Hepatocyte (in vitro differentiated cells): Measurements from ENCODE around the gene TBCA. TPM values are rescaled to one million over a fixed set of nuclear protein-coding genes. Genes with fewer than 3 reads are reported as not detected.

Source experiments
- DNase-seq: peaks from one replicate; pipeline ENCODE4 v3.0.0-alpha.2; 2016; ENCODE audit warnings: low spot score
- H2AFZ ChIP-seq: fragments of 200-600 bp; sonication (generic); 2 replicates; pipeline ENCODE4 v1.6.0; 2016; ENCODE audit warnings: antibody characterized with exemption, mild to moderate bottlenecking
- H3K27ac ChIP-seq: fragments of 200-600 bp; sonication (generic); 2 replicates; pipeline ENCODE4 v1.5.1; 2016; ENCODE audit warnings: mild to moderate bottlenecking
- H3K27me3 ChIP-seq: fragments of 200-600 bp; sonication (generic); 2 replicates; pipeline ENCODE4 v1.6.1; 2016
- H3K36me3 ChIP-seq: fragments of 200-600 bp; sonication (generic); replicated peaks from 2 replicates; pipeline ENCODE4 v1.5.1; 2016; ENCODE audit warnings: low read depth; ENCODE audit not compliant: insufficient read depth
- H3K4me1 ChIP-seq: fragments of 200-600 bp; sonication (generic); 2 replicates; pipeline ENCODE4 v1.5.1; 2016; ENCODE audit warnings: mild to moderate bottlenecking, moderate library complexity; ENCODE audit not compliant: insufficient read depth
- H3K4me2 ChIP-seq: fragments of 200-600 bp; sonication (generic); 2 replicates; pipeline ENCODE4 v1.6.0; 2016
- H3K4me3 ChIP-seq: fragments of 200-600 bp; sonication (generic); 2 replicates; pipeline ENCODE4 v1.5.1; 2016; ENCODE audit warnings: mild to moderate bottlenecking
- H3K79me2 ChIP-seq: fragments of 200-600 bp; sonication (generic); 2 replicates; pipeline ENCODE4 v1.6.0; 2017; ENCODE audit warnings: mild to moderate bottlenecking
- H3K9me2 ChIP-seq: fragments of 200-600 bp; sonication (generic); replicated peaks from 2 replicates; pipeline ENCODE4 v1.6.0; 2017; ENCODE audit warnings: mild to moderate bottlenecking; ENCODE audit not compliant: insufficient read depth
- H3K9me3 ChIP-seq: fragments of 200-600 bp; sonication (generic); 2 replicates; pipeline ENCODE4 v1.5.1; 2016; ENCODE audit warnings: low read depth, mild to moderate bottlenecking
- H4K20me1 ChIP-seq: fragments of 200-600 bp; sonication (generic); 2 replicates; pipeline ENCODE4 v1.6.0; 2016; ENCODE audit warnings: mild to moderate bottlenecking; ENCODE audit not compliant: insufficient read depth, poor library complexity, severe bottlenecking
- EZH2 ChIP-seq: fragments of 200-600 bp; sonication (generic); IDR thresholded peaks from 2 replicates; pipeline ENCODE4 v1.6.1; 2016; ENCODE audit warnings: antibody characterized with exemption, mild to moderate bottlenecking, borderline replicate concordance
- EZH2phosphoT487 ChIP-seq: fragments of 200-600 bp; sonication (generic); IDR thresholded peaks from one replicate; pipeline ENCODE4 v1.6.1; 2018; ENCODE audit warnings: antibody characterized with exemption, mild to moderate bottlenecking, low read depth, moderate library complexity; ENCODE audit not compliant: unreplicated experiment, severe bottlenecking
- whole genome bisulfite sequencing: methylation state at CpG from one replicate; pipeline ENCODE4 v1.1.6; 2016; ENCODE audit warnings: low lambda C conversion rate; ENCODE audit errors: missing lambda C conversion rate; 5-methylcytosine and 5-hydroxymethylcytosine counted together
- polyA plus RNA-seq: library from polyadenylated mRNA; unstranded; fragments of >200 nt; fragmentation: Nextera tagmentation; extraction: Ambion mirVana; gene quantifications from 2 replicates; pipeline ENCODE4 v1.2.1, GENCODE V29; 2016
- total RNA-seq: library from RNA; depleted of rRNA; stranded (reverse); fragments of >200 nt; gene quantifications from 2 replicates; pipeline ENCODE4 v1.2.3, GENCODE V29; 2014
- TF ChIP-seq, protein P1 (sequence below): fragments of 200-600 bp; sonication (generic); IDR thresholded peaks from 2 replicates; pipeline ENCODE4 v1.5.1; 2016; ENCODE audit warnings: antibody characterized with exemption, mild to moderate bottlenecking; ENCODE audit not compliant: poor library complexity

TBCA gene
- total and polyA plus RNA-seq, 2 experiments from 2014 or later = 278 to 282 TPM

DNA sequence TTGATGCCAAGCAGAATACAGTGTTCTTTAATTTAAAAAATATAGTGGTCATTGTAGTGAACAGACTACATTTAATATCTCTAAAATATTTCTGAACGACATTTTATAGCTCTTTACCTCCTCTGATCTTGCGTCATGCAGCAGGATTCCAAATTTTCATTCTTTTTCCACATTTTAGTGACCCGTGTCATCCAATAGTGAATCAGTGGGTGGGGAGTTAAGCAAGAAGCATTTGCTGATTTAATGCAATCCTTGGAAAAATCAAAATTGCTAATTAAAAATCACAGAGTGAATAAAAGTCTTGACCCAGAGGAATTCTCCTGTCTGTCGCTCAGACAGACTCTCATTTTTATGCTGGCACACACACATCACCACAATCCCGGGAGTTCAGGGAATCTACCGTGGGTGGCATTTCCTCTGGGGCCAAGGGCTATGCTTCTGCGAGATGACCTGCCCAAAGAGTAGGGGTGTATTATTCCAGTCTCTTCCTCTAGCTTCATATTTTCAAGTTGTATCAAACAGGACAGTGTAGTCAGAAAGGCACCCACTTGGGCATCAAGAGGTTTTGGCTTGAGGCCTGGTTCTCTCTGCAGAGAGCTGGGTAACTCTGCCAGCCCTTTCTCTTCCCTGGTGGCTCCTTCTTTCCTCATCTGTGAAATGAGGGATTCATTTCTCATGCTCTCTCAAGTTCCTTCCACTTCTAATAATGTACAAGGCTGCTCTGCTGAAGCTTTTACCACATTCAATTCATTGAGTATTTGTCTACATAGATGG lies 112.9 kb downstream of the TBCA start:
- no peaks in the 10 kb centered on the region for H3K9me3 ChIP-seq
- H3K36me3 ChIP-seq = no peaks in the 10 kb centered on the region
- no peaks in the 10 kb centered on the region for H3K9me2 ChIP-seq
- H3K79me2 ChIP-seq = no peaks in the 10 kb centered on the region
- no peaks in the 10 kb centered on the region for H3K4me1 ChIP-seq
- no peak overlapping the region for H3K4me2 ChIP-seq
- WGBS = 81% methylated on average over 7 of the region's 7 CpGs
- H2AFZ ChIP-seq = no peak overlapping the region
- peaks cover 3% of the 10 kb centered on the region for H3K27me3 ChIP-seq
- no peak overlapping the region for H3K27ac ChIP-seq
- H4K20me1 ChIP-seq = no peaks in the 10 kb centered on the region
- no peak for DNase-seq
- H3K4me3 ChIP-seq = no peak overlapping the region
- no peak for TF ChIP-seq EZH2phosphoT487
- TF ChIP-seq, protein P1, sequence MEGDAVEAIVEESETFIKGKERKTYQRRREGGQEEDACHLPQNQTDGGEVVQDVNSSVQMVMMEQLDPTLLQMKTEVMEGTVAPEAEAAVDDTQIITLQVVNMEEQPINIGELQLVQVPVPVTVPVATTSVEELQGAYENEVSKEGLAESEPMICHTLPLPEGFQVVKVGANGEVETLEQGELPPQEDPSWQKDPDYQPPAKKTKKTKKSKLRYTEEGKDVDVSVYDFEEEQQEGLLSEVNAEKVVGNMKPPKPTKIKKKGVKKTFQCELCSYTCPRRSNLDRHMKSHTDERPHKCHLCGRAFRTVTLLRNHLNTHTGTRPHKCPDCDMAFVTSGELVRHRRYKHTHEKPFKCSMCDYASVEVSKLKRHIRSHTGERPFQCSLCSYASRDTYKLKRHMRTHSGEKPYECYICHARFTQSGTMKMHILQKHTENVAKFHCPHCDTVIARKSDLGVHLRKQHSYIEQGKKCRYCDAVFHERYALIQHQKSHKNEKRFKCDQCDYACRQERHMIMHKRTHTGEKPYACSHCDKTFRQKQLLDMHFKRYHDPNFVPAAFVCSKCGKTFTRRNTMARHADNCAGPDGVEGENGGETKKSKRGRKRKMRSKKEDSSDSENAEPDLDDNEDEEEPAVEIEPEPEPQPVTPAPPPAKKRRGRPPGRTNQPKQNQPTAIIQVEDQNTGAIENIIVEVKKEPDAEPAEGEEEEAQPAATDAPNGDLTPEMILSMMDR = no peak
- TF ChIP-seq EZH2 = no peak

DNA sequence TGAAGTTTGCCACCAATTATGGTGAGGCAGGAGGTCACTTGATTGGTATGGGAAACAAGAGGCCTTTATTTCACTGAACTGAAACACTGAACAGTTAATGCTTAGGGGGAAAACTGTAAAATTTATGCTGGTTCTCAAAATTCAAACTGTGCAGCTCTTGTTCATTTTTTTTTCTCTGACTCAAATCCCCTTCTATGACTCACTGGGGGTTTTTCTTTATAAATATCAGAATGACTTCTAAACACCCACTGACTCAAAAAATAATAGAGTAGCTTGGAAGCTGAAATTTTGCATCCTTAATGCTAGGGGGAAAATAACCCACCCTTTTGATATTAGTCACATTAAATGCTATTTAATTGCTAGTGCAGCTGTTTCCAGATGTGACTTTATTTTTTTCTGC lies 113.5 kb downstream of the TBCA start:
- H3K4me1 ChIP-seq = no peaks in the 10 kb centered on the region
- H2AFZ ChIP-seq = no peak overlapping the region
- H3K4me2 ChIP-seq = no peak overlapping the region

DNA sequence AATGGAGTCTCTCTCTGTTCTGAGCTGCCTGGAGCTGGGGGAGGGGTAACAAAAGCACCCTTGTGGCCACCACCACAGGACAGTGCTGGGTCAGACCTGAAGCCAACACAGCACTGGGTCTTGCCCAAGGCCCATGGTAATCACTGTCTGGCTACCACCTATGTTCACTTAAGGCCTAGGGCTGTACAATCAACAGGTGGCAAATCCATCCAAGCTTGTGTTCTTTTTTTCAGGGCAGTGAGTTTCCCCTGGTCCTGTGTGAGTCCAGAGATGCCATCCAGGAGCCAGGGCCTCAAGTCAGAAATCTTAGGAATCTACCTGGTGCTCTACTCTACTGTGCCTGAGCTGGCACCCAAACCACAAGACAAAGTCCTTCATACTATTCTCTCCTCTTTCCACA lies 117.5 kb downstream of the TBCA start:
- Histone ChIP-seq H3K4me3 (no peak overlapping the region), H3K27ac (no peak overlapping the region), H3K4me2 (no peak overlapping the region), H3K4me1 (no peaks in the 10 kb centered on the region), H3K9me3 (no peaks in the 10 kb centered on the region), H2AFZ (no peak overlapping the region), H3K27me3 (peaks cover 10% of the 10 kb centered on the region), H3K79me2 (no peaks in the 10 kb centered on the region), H3K9me2 (no peaks in the 10 kb centered on the region), H3K36me3 (no peaks in the 10 kb centered on the region), H4K20me1 (no peaks in the 10 kb centered on the region)
- no peak for DNase-seq
- TF ChIP-seq EZH2phosphoT487 = no peak
- TF ChIP-seq, protein P1 = no peak
- TF ChIP-seq EZH2 = no peak

More for the DNA sequence above, 113.5 kb downstream of the TBCA start:
- H3K79me2 ChIP-seq = no peaks in the 10 kb centered on the region
- H3K9me3 ChIP-seq = no peaks in the 10 kb centered on the region
- no peak overlapping the region for H3K27ac ChIP-seq
- DNase-seq = no peak
- H3K4me3 ChIP-seq = no peak overlapping the region
- H4K20me1 ChIP-seq = no peaks in the 10 kb centered on the region
- no peaks in the 10 kb centered on the region for H3K36me3 ChIP-seq
- peaks cover 5% of the 10 kb centered on the region for H3K27me3 ChIP-seq
- no peak for TF ChIP-seq EZH2
- TF ChIP-seq, protein P1 = no peak
- no peak for TF ChIP-seq EZH2phosphoT487
- H3K9me2 ChIP-seq = no peaks in the 10 kb centered on the region
